ENCODE measurements around the gene PARP11.

- no peak for TF ChIP-seq POLR2AphosphoS5 (IDR thresholded peaks at IDR 0.05)
- no peak for TF ChIP-seq CTCF (IDR thresholded peaks at IDR 0.05)
Observed at GRCh38 chr12:3884671-3885070, 11.5 kb upstream of the PARP11 start.
